IMR-90 (cell line): ENCODE data around the gene AANAT. TPM values are rescaled to one million over a fixed set of nuclear protein-coding genes. Genes with fewer than 3 reads are reported as not detected.

Experiments used
- ATAC-seq: fragments of 200-7000 bp; cut with Tn5 transposase; 2 replicates; pipeline ENCODE4 v1.9.1; 2020; ENCODE audit warnings: low read depth, mild to moderate bottlenecking, moderate library complexity
- BruUV-seq: library from RNA; stranded (reverse); fragments of 400-500 nt; replicated peaks from 2 replicates; lab custom pipeline; 2021; lab: Mats Ljungman, UMichigan
- CTCF ChIA-PET: fragments of 300-600 bp; formaldehyde crosslinking; extraction: SDS; loops from one replicate; lab custom pipeline; 2021; ENCODE audit warnings: antibody characterized with exemption; lab: Yijun Ruan, JAX
- POLR2A ChIA-PET: fragments of 300-600 bp; sonication (Branson Sonifier 250); formaldehyde crosslinking; loops from one replicate; lab custom pipeline; 2022; ENCODE audit warnings: antibody characterized with exemption; ENCODE audit not compliant: unreplicated experiment; lab: Charles Lee
- DNase-seq: peaks from one replicate; pipeline ENCODE4 v3.0.0; 2013
- H2AFZ ChIP-seq: replicated peaks from 2 replicates; pipeline ENCODE3; 2013; ENCODE audit warnings: low read length, mild to moderate bottlenecking; ENCODE audit not compliant: poor library complexity
- H2AK5ac ChIP-seq: 2 replicates; pipeline ENCODE4 v1.6.1; 2013; ENCODE audit warnings: low read depth, low read length, inconsistent platforms
- H2AK9ac ChIP-seq: replicated peaks from 2 replicates; pipeline ENCODE3; 2013; ENCODE audit warnings: mild to moderate bottlenecking, low read depth, low read length, moderate library complexity; ENCODE audit not compliant: poor library complexity
- H2BK120ac ChIP-seq: 2 replicates; pipeline ENCODE4 v1.6.1; 2013; ENCODE audit warnings: low read depth, low read length, inconsistent platforms
- H2BK15ac ChIP-seq: 3 replicates; pipeline ENCODE4 v1.6.1; 2013; ENCODE audit warnings: low read depth, low read length, inconsistent platforms
- H2BK20ac ChIP-seq: 2 replicates; pipeline ENCODE4 v1.6.1; 2013; ENCODE audit warnings: low read depth, mild to moderate bottlenecking, inconsistent platforms, low read length, moderate library complexity
- H2BK5ac ChIP-seq: 2 replicates; pipeline ENCODE4 v1.6.1; 2013; ENCODE audit warnings: mild to moderate bottlenecking, low read depth, low read length, inconsistent platforms; ENCODE audit not compliant: poor library complexity, severe bottlenecking
- H3K14ac ChIP-seq: replicated peaks from 2 replicates; pipeline ENCODE4 v1.6.1; 2013; ENCODE audit warnings: low read depth, low read length, inconsistent platforms
- H3K18ac ChIP-seq: 2 replicates; pipeline ENCODE4 v1.6.1; 2013; ENCODE audit warnings: low read depth, low read length, control low read depth
- H3K23ac ChIP-seq: 2 replicates; pipeline ENCODE4 v1.6.1; 2013; ENCODE audit warnings: low read depth, low read length, inconsistent platforms
- H3K27ac ChIP-seq: 2 replicates; pipeline ENCODE4 v1.5.1; 2013; ENCODE audit warnings: mild to moderate bottlenecking, control low read depth, low read length; ENCODE audit not compliant: insufficient read depth
- H3K27me3 ChIP-seq: 2 replicates; pipeline ENCODE4 v1.6.1; 2013; ENCODE audit warnings: low read length; ENCODE audit not compliant: control insufficient read depth, insufficient read depth
- H3K36me3 ChIP-seq: 2 replicates; pipeline ENCODE4 v1.6.1; 2013; ENCODE audit warnings: low read length, mixed read lengths; ENCODE audit not compliant: control insufficient read depth, insufficient read depth
- H3K4ac ChIP-seq: 2 replicates; pipeline ENCODE4 v1.6.1; 2013; ENCODE audit warnings: low read depth, low read length, inconsistent platforms
- H3K4me1 ChIP-seq: 2 replicates; pipeline ENCODE4 v1.6.1; 2013; ENCODE audit warnings: low read length, mixed read lengths; ENCODE audit not compliant: control insufficient read depth, insufficient read depth
- H3K4me2 ChIP-seq: 2 replicates; pipeline ENCODE4 v1.6.1; 2013; ENCODE audit warnings: low read depth, mild to moderate bottlenecking, control low read depth, low read length, moderate library complexity
- H3K4me3 ChIP-seq: 2 replicates; pipeline ENCODE4 v1.5.1; 2013; ENCODE audit warnings: low read depth, mild to moderate bottlenecking, control low read depth, low read length, moderate library complexity; ENCODE audit not compliant: insufficient read depth
- H3K56ac ChIP-seq: 2 replicates; pipeline ENCODE4 v1.6.1; 2013; ENCODE audit warnings: low read length, inconsistent platforms; ENCODE audit not compliant: insufficient read depth; ENCODE audit errors: extremely low read depth
- H3K79me1 ChIP-seq, 2 experiments: 2 replicates each; pipeline ENCODE4 v1.6.1; 2013; ENCODE audit warnings: low read length in 2 of 2, inconsistent platforms in 1 of 2, low read depth in 1 of 2
- H3K9ac ChIP-seq: 2 replicates; pipeline ENCODE4 v1.6.1; 2013; ENCODE audit warnings: low read depth, low read length, control low read depth
- H3K9me1 ChIP-seq: 2 replicates; pipeline ENCODE4 v1.6.1; 2013; ENCODE audit warnings: low read length, inconsistent platforms; ENCODE audit not compliant: insufficient read depth
- H3K9me3 ChIP-seq: 2 replicates; pipeline ENCODE4 v1.6.1; 2013; ENCODE audit warnings: low read length; ENCODE audit not compliant: control insufficient read depth, insufficient read depth
- H4K20me1 ChIP-seq: 2 replicates; pipeline ENCODE4 v1.6.1; 2013; ENCODE audit warnings: low read length, inconsistent platforms; ENCODE audit not compliant: insufficient read depth
- H4K5ac ChIP-seq: 2 replicates; pipeline ENCODE4 v1.6.1; 2013; ENCODE audit warnings: mild to moderate bottlenecking, low read depth, low read length, control low read depth
- H4K8ac ChIP-seq, 2 experiments: 2 replicates each; pipeline ENCODE4 v1.6.1; 2013; ENCODE audit warnings: low read depth in 2 of 2, low read length in 2 of 2, control low read depth in 1 of 2, inconsistent platforms in 1 of 2
- H4K91ac ChIP-seq: 2 replicates; pipeline ENCODE4 v1.6.1; 2013; ENCODE audit warnings: low read depth, low read length, inconsistent platforms; ENCODE audit not compliant: insufficient read depth
- BHLHE40 ChIP-seq: fragments of 150-350 bp; IDR thresholded peaks from 2 replicates; pipeline ENCODE4 v1.6.1; 2016; ENCODE audit warnings: mild to moderate bottlenecking, low read depth, low read length
- CEBPB ChIP-seq: IDR thresholded peaks from 2 replicates; pipeline ENCODE4 v1.6.1; 2012; ENCODE audit warnings: low read depth, low read length, improper control_type of control experiment
- CTCF ChIP-seq: conservative IDR thresholded peaks from 2 replicates; pipeline ENCODE4 v1.5.1; 2012; ENCODE audit warnings: mild to moderate bottlenecking, low read depth, low read length, improper control_type of control experiment
- ELK1 ChIP-seq: fragments of 150-350 bp; IDR thresholded peaks from 2 replicates; pipeline ENCODE4 v1.6.1; 2016; ENCODE audit warnings: low read depth, mild to moderate bottlenecking, low read length, moderate library complexity, borderline replicate concordance
- MAFK ChIP-seq: IDR thresholded peaks from 2 replicates; pipeline ENCODE4 v1.6.1; 2012; ENCODE audit warnings: low read depth, low read length, improper control_type of control experiment
- MAZ ChIP-seq: IDR thresholded peaks from 2 replicates; pipeline ENCODE4 v1.6.1; 2012; ENCODE audit warnings: low read depth, mild to moderate bottlenecking, low read length, improper control_type of control experiment, moderate library complexity, borderline replicate concordance
- MXI1 ChIP-seq: IDR thresholded peaks from 2 replicates; pipeline ENCODE4 v1.6.1; 2012; ENCODE audit warnings: low read depth, mild to moderate bottlenecking, low read length, moderate library complexity, borderline replicate concordance
- NFE2L2 ChIP-seq: fragments of 150-350 bp; IDR thresholded peaks from 2 replicates; pipeline ENCODE4 v1.6.1; 2016; ENCODE audit warnings: low read depth, mild to moderate bottlenecking, low read length
- POLR2A ChIP-seq: IDR thresholded peaks from 2 replicates; pipeline ENCODE4 v1.6.1; 2012; ENCODE audit warnings: mild to moderate bottlenecking, low read depth, low read length
- RAD21 ChIP-seq: IDR thresholded peaks from 2 replicates; pipeline ENCODE4 v1.6.1; 2012; ENCODE audit warnings: low read length, improper control_type of control experiment
- RCOR1 ChIP-seq: IDR thresholded peaks from 2 replicates; pipeline ENCODE4 v1.6.1; 2012; ENCODE audit warnings: mild to moderate bottlenecking, low read length, improper control_type of control experiment; ENCODE audit not compliant: insufficient replicate concordance
- RFX5 ChIP-seq: IDR thresholded peaks from 2 replicates; pipeline ENCODE4 v1.8.0; 2012; ENCODE audit warnings: low read depth, mild to moderate bottlenecking, low read length, moderate library complexity
- SMC3 ChIP-seq: fragments of 150-350 bp; IDR thresholded peaks from 2 replicates; pipeline ENCODE4 v1.6.1; 2016; ENCODE audit warnings: low read depth, mild to moderate bottlenecking, antibody characterized with exemption, low read length, moderate library complexity
- USF2 ChIP-seq: fragments of 150-350 bp; IDR thresholded peaks from 2 replicates; pipeline ENCODE4 v1.6.1; 2017; ENCODE audit warnings: mild to moderate bottlenecking, antibody characterized with exemption, low read length, low read depth
- WGBS, 2 experiments: methylation state at CpG; one replicate each; pipeline versions ENCODE4 v1.1.5 to v1.1.7; 2013; ENCODE audit warnings: missing lambda C conversion rate in 2 of 2; ENCODE audit not compliant: insufficient read length in 1 of 2; ENCODE audit errors: extremely low coverage in 2 of 2; 5-methylcytosine and 5-hydroxymethylcytosine counted together
- dilution Hi-C: fragments of 300-500 bp; cut with HindIII; formaldehyde crosslinking; loops from one replicate; pipeline ENCODE4 v1.14.3; 2018; ENCODE audit warnings: low sequenced_read_pairs; ENCODE audit not compliant: unreplicated experiment
- in situ Hi-C: fragments of 300-500 bp; cut with MboI; formaldehyde crosslinking; loops from 3 replicates; pipeline ENCODE4 v1.14.3; 2019; ENCODE audit warnings: low sequenced_read_pairs, inconsistent platforms, mixed read lengths
- intact Hi-C: fragments of 100-400 bp; cut with micrococcal nuclease; formaldehyde crosslinking; loops from 2 replicates; pipeline ENCODE4 v1.10.0; 2022
- polyA plus RNA-seq, 3 experiments: library from polyadenylated mRNA; depleted of rRNA; stranded (reverse); fragments of >200 nt; gene quantifications; 2 replicates each; pipeline ENCODE4 v1.2.3, GENCODE V29; 2012; ENCODE audit warnings: low replicate concordance in 1 of 3
- total RNA-seq: library from RNA; depleted of rRNA; stranded (reverse); fragments of >200 nt; gene quantifications from 2 replicates; pipeline ENCODE4 v1.2.3, GENCODE V29; 2012

AANAT gene
- total and polyA plus RNA-seq, 2 of the 4 experiments (the other 2 are of a cell fraction): 0.21 TPM; not detected in 1

GRCh38 chr17:76477576-76477975, 10.2 kb downstream of the AANAT start:
- H3K9me3 ChIP-seq: no peaks in the 10 kb centered on the region
- no peak overlapping the region for H3K4me2 ChIP-seq
- H2AFZ ChIP-seq: no peak overlapping the region
- no peaks in the 10 kb centered on the region for H3K27me3 ChIP-seq
- DNase-seq: no peak
- no peaks in the 10 kb centered on the region; the same call in 1 of the 2 replicates for H3K4me1 ChIP-seq
- no peak overlapping the region for H3K27ac ChIP-seq
- no peak overlapping the region for H2BK120ac ChIP-seq
- WGBS, 2 experiments: 93% methylated on average over 8 of the region's 15 CpGs; no CpG with 5 or more reads in 1 of the 2 experiments
- intact Hi-C loops: no loop called here
- BruUV-seq: no TSS peak
- no peak overlapping the region for H3K18ac ChIP-seq
- in situ Hi-C loops: no loop called here
- no peak overlapping the region for H4K8ac ChIP-seq
- no peak overlapping the region for H2AK5ac ChIP-seq
- dilution Hi-C loops: no loop called here
- H3K14ac ChIP-seq: no peak overlapping the region
- no peak overlapping the region for H3K4ac ChIP-seq
- H4K5ac ChIP-seq: no peak overlapping the region
- no peak overlapping the region for H2BK5ac ChIP-seq
- no peaks in the 10 kb centered on the region for H4K20me1 ChIP-seq
- no peak overlapping the region for H3K9ac ChIP-seq
- H2BK20ac ChIP-seq: no peak overlapping the region
- H3K4me3 ChIP-seq: no peak overlapping the region
- H2AK9ac ChIP-seq: peak overlapping the region; percentile 55
- H2BK15ac ChIP-seq: no peak overlapping the region
- H3K36me3 ChIP-seq: no peaks in the 10 kb centered on the region
- H3K23ac ChIP-seq: no peak overlapping the region
- CTCF ChIA-PET: no interaction called here
- no peak overlapping the region for H4K91ac ChIP-seq
- peaks cover 2% of the 10 kb centered on the region; the same call in 1 of the 2 replicates for H3K9me1 ChIP-seq
- H3K79me1 ChIP-seq: no peaks in the 10 kb centered on the region
- no peak overlapping the region for H3K56ac ChIP-seq
- no peak for ATAC-seq
- POLR2A ChIA-PET: no interaction called here
- TF ChIP-seq USF2 (no peak), RCOR1 (no peak), NFE2L2 (no peak), SMC3 (no peak), CEBPB (no peak), CTCF (no peak), ELK1 (no peak), MAFK (no peak), BHLHE40 (no peak), MAZ (no peak), MXI1 (no peak), RFX5 (no peak), RAD21 (no peak), POLR2A (no peak)
